Measurements from ENCODE around the gene QRICH1. TPM values are rescaled to one million over a fixed set of nuclear protein-coding genes. Genes with fewer than 3 reads are reported as not detected.

Gene QRICH1
- total RNA-seq (2022; extraction: Qiagen RNA extraction; ENCODE audit: low read depth) = 32.8 to 39.1 TPM (median 38.5 TPM) in 5 replicates

DNA sequence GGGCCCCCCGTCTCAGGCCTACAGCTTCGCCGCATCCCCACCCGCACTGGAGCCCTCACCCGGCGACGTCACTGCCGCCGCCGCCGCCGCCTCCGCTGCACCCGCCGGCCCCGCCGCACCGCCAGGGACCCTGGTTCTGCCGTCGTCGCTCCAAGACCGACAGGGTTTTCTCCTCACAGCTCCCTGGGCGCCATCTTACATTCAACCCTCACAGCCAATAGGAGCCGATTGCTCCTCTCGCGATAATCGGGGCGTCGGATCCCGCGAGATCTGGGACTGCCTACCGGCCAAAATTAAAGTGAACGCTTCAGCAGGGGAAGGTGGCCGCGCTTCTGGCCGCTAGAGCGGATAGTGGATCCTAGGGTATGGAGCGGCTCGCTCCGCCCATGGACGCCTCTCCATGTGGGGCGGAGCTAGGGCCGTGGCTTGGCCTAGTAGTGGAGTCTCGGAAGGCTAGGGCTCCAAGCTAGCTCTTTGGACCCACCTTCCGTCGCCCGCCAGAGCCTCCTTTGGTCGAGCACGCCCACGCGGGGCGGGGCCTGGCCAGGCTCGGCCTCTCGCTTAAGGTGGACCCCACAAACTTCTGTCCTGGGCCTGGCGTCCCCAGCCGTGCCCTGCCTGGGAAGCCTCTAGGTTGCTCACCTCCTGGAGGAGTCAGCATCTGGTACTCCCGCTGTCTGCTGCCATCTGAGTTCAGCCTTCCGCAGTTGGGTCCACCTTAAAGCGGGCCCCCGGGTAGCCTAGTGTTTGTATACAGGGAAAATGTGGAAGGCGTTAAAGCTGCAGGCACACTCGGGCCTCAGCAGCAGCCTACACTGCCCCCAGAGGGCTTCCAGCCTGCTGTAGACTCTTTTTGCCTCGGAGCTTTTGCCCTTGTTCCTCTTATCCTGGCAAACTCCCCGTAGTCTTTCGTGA is at the start of gene QRICH1:
Gene QRICH1, minus strand, starts transcription at position 219 of the 915 bp plus-strand sequence. CDS start 17,054 bp downstream, outside the sequence.

DNA sequence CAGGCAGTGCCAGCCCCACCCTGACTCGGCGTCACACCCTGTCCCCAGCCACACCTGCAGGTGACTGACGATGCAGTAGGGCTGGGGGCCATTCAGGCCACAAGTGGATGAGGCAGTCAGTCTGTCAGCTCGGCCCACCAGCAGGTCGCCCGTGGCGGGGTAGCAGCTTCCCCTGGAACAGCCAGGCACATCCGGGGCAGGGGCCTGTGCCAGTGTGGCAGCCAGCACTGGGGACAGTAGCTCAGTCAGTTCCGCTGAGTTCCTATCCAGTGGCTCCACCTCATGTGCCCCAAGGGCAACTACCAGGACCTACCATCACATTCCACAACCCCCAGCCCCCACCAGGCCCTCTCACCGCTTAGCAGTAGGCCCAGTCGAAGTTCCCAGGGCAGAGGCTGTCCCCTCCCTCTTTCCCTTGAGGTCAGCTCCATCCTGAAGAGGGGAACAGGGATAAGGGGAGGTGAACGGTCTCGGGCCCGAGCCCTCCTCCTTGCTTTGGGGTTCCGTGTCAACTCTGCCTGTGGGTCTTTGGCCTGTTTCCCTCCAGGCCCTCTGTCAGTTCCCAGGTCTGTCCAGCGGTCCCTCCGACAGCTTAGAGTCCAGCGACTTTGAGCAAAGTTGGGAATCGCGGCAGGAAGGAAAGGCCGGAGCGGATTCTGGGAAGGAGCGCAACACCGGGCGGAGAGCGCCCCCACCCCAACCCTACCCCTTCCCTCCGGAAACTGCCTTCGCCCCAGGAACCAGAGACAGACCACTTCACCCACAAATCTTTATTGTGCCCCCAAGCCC is 38.8 kb upstream of the QRICH1 start, which contains the start of gene LAMB2:
Gene LAMB2, minus strand, starts transcription at position 614 of the 789 bp plus-strand sequence. Its CDS starts 183 bp downstream, at position 431.

GRCh38 chr3:49120438-49121131 is 26.7 kb upstream of the QRICH1 start, which contains the start of gene USP19:
Gene USP19 (minus strand): TSS chr3:49120823. CDS start chr3:49119145, 1,678 bp downstream.

GRCh38 chr3:49104427-49105291 is 10.8 kb upstream of the QRICH1 start, which contains the start of gene QARS1:
Gene QARS1 (minus strand): TSS chr3:49104757. CDS start chr3:49104733, 24 bp downstream.

DNA sequence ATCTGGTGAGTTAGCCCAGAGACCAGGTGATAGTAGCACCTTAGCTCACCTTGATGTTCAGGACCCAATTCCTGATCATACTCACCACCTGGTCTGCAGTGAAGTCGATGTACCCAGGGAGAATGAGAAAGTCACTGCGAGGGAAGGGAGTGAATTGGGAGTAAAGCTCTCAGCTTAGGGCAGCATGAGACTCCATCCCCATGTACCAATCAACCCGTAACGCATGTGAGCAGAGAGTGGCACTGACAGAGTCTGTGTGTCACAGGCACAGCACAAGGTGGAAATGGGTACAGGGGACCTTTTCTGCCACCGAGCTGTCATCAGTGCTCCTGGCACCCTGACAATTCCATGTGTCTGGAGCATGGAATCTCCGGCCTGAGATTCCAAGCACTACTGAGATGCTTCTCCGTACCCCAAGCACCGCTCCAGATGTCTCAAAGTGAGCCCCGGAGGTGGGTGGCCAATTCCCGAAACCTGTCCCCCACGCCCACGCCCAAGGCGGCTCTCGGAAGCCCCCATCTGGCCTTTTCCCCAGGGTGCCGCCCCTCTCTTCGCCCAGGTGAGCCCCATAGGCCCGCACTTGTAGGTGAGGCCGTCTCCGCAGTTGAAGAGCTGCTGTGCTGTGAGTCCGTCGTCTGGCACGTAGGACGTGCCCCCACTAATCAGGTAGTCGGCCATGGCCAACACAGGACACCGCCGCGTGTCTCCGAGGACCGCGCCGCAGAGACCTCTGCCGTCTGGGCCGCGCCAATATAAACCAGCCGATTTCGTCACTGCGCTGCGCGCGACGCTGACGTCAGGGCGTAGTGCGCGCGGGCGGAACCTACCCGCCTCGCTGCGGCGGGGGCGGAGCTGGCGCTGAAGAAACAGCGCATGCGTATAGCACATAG is 65.0 kb downstream of the QRICH1 start, which contains the start of gene IMPDH2:
Gene IMPDH2, minus strand, starts transcription at position 726 of the 890 bp plus-strand sequence. Its CDS starts 48 bp downstream, at position 678.

DNA sequence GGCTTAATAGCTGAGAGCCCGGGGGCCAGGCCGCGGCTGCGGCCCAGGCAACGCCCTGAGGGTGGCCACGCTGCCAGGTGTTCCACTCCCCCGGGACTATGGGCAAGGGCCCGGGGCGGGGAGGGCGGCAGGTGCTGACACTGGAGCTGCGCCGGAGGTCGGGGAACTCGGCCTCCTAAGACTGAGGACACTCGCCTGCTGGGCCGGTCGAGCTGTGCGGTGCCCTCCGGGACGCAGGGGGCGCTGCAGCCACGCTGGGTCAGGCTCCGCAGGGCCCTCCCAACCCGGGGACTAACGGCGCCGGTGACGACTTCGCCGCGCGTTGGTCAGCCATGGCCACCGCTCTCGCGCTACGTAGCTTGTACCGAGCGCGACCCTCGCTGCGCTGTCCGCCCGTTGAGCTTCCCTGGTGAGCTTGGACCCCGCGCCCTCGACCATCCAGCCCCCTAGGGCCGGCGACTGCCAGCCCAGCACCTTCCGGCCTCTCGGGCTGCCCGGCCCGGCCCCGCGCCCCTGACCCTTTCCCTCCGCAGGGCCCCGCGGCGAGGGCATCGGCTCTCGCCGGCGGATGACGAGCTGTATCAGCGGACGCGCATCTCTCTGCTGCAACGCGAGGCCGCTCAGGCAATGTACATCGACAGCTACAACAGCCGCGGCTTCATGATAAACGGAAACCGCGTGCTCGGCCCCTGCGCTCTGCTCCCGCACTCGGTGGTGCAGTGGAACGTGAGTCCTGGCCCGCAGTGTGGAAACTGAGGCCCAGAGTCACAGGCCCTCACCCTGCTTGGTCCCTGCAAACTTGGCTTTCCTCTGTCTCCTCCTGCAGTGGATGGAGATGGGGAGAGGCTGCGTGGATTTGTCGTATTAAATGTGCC is 71.8 kb downstream of the QRICH1 start, which contains the start of gene NDUFAF3:
Gene NDUFAF3, plus strand, starts transcription at position 309 of the 875 bp plus-strand sequence. Its CDS starts 24 bp downstream, at position 333.

DNA sequence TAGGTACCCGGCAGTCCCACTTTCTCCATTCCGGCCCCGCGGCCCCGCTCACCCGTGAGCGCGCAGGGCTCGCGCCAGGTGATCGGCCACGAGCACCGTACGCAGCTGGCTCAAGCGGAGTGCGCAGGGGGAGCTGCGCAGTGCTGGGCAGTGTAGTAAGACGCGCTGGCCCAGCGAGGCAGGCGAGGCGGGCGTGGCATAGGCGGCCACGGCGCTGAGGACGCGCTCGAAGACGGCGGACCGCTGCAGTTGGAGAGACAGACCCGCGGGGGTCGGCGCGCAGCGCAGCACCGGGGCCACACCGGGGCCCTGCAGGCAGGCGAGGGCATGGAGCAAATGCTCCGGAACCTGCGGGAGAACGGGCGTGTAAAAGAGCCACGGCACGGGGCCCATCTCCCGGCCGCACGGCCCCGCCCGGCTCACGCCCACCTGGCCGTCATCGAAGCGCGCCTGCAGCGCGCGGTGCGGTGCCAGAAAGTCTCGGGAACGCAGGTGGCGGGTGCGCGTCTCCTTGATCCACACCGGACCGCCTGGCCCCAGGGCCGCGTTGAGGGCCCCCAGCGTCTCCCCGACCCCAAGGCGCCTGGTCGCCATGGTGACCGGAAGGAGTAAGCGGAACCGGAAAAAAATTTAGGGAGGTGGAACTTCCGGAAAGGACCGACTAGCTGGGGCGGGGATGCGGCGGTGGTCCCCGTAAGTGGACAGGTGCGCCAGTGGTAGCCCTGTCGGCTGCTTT is 75.7 kb downstream of the QRICH1 start, which contains the start of gene DALRD3:
Gene DALRD3, minus strand, starts transcription at position 610 of the 736 bp plus-strand sequence. Its CDS starts 16 bp downstream, at position 594.

DNA sequence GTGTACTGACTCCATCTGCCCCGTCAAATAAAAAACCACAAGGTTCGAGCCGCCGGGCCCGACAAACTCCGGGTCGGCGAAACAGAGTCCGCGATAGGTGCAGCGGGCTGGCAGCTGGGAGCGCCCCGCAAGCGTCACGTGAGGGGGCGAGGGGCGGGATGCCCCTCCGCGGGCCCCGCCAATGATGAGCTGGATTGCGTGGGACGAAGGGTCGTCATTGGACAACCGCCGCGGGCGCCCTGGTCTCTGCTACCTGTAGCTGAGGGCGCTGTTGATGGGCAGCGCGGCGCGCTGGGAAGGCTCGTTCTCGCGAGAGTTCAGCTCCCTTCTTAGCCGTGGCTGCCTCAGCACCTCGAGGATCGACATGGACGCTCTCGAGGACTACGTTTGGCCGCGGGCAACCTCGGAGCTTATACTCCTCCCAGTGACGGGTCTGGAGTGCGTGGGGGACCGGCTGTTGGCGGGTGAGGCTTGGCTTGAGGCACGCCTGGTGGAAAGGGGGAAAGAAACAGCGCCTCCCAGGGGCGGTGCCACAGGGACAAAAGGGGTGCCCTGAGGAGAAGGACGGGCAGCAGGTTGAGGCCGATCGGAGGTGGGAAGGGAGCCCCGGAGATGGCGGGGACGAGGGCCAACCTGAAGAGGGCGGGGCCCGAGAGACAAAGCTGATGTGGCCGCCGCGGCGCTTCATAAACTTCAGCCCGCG is 86.7 kb downstream of the QRICH1 start, which contains the start of gene WDR6:
Gene WDR6, plus strand, starts transcription at position 324 of the 703 bp plus-strand sequence. Its CDS starts 41 bp downstream, at position 365.

DNA sequence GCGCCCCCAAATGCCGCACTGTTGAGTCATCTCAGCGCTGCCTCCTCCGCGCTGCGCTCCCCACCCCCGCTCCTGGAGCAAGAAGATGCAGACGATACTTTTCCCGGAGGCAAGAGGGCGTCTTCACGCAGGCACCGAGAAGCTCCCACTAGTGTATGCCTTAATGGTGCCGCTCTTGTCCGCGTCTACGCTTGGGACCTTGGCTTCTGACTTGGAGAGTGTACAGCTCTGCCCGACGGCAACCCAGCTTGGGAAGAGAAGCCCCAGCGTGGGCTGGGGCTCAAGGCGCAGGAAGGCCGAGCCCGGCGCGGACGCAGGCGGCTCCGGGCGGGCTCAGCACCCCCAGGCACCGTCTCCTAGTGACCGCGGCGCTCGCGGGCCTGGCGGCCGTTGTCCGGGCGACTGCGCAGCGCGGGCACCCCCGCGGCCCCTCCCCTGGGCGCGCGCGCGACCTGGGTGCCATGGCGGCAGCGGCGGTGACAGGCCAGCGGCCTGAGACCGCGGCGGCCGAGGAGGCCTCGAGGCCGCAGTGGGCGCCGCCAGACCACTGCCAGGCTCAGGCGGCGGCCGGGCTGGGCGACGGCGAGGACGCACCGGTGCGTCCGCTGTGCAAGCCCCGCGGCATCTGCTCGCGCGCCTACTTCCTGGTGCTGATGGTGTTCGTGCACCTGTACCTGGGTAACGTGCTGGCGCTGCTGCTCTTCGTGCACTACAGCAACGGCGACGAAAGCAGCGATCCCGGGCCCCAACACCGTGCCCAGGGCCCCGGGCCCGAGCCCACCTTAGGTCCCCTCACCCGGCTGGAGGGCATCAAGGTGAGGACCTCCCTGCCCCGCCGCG is 103.9 kb downstream of the QRICH1 start, which contains the start of gene P4HTM:
Gene P4HTM, plus strand, starts transcription at position 446 of the 840 bp plus-strand sequence. Its CDS starts 16 bp downstream, at position 462.

Other genes with a start within 250 kb of the QRICH1 start
- 14.5 to 21.4 TPM (median 16.9 TPM) in 5 replicates for gene PRKAR2A, start 246.2 kb downstream of the QRICH1 start, total RNA-seq (2022; extraction: Qiagen RNA extraction; ENCODE audit: low read depth)
- 9.6 to 11.3 TPM (median 10.8 TPM) in 5 replicates for gene SLC25A20, start 195.2 kb downstream of the QRICH1 start, total RNA-seq (2022; extraction: Qiagen RNA extraction; ENCODE audit: low read depth)
- 51.7 to 59.8 TPM (median 57.3 TPM) in 5 replicates for gene ARIH2, start 175.2 kb downstream of the QRICH1 start, total RNA-seq (2022; extraction: Qiagen RNA extraction; ENCODE audit: low read depth)
- gene P4HTM, start 103.8 kb downstream of the QRICH1 start, total RNA-seq (2022; extraction: Qiagen RNA extraction; ENCODE audit: low read depth) = 14.5 to 18.1 TPM (median 16.6 TPM) in 5 replicates
- gene WDR6, start 86.7 kb downstream of the QRICH1 start, total RNA-seq (2022; extraction: Qiagen RNA extraction; ENCODE audit: low read depth) = 61.1 to 69.8 TPM (median 66.9 TPM) in 5 replicates
- 20.4 to 26.4 TPM (median 22.4 TPM) in 5 replicates for gene DALRD3, start 75.5 kb downstream of the QRICH1 start, total RNA-seq (2022; extraction: Qiagen RNA extraction; ENCODE audit: low read depth)
- gene NDUFAF3, start 72.0 kb downstream of the QRICH1 start, total RNA-seq (2022; extraction: Qiagen RNA extraction; ENCODE audit: low read depth) = 63.1 to 98.4 TPM (median 86.2 TPM) in 5 replicates
- 147 to 166 TPM (median 153 TPM) in 5 replicates for gene IMPDH2, start 64.7 kb downstream of the QRICH1 start, total RNA-seq (2022; extraction: Qiagen RNA extraction; ENCODE audit: low read depth)
- 129 to 152 TPM (median 140 TPM) in 5 replicates for gene QARS1, start 10.7 kb upstream of the QRICH1 start, total RNA-seq (2022; extraction: Qiagen RNA extraction; ENCODE audit: low read depth)
- gene USP19, start 26.8 kb upstream of the QRICH1 start, total RNA-seq (2022; extraction: Qiagen RNA extraction; ENCODE audit: low read depth) = 17.5 to 23.3 TPM (median 21.3 TPM) in 5 replicates
- gene LAMB2, start 39.0 kb upstream of the QRICH1 start, total RNA-seq (2022; extraction: Qiagen RNA extraction; ENCODE audit: low read depth) = 86.4 to 110 TPM (median 98.1 TPM) in 5 replicates
- gene CCDC71, start 72.3 kb upstream of the QRICH1 start, total RNA-seq (2022; extraction: Qiagen RNA extraction; ENCODE audit: low read depth) = 11.0 to 14.9 TPM (median 12.2 TPM) in 5 replicates
- gene KLHDC8B, start 77.5 kb upstream of the QRICH1 start, total RNA-seq (2022; extraction: Qiagen RNA extraction; ENCODE audit: low read depth) = 4.6 to 6.7 TPM (median 4.9 TPM) in 5 replicates
- gene C3orf62, start 183.2 kb upstream of the QRICH1 start, total RNA-seq (2022; extraction: Qiagen RNA extraction; ENCODE audit: low read depth) = 1.5 to 2.1 TPM (median 1.8 TPM) in 5 replicates
- 11.7 to 14.8 TPM (median 14.7 TPM) in 5 replicates for gene USP4, start 246.0 kb upstream of the QRICH1 start, total RNA-seq (2022; extraction: Qiagen RNA extraction; ENCODE audit: low read depth)

Data from A549 treated with GW870086 at 1 μM for 4 hours (cell line).